Gastrocnemius medialis (tissue), 4 donors: ENCODE measurements around the gene CRISPLD2.

Experiments
- CTCF ChIP-seq, 5 experiments: fragments of 450-650 bp in 3 of 5; fragments of 200-600 bp in 2 of 5; sonication (generic) in 2 of 5; IDR thresholded peaks in 4 of 5; conservative IDR thresholded peaks in 1 of 5; 1 replicate in 4 of 5; 2 replicates in 1 of 5; pipeline ENCODE4 v1.5.1; 2016 to 2019; ENCODE audit warnings: antibody characterized with exemption in 5 of 5, mild to moderate bottlenecking in 3 of 5, moderate library complexity in 3 of 5
- POLR2A ChIP-seq, 2 donors: fragments of 450-650 bp; IDR thresholded peaks; one replicate each; pipeline ENCODE4 v1.6.1; 2017; ENCODE audit warnings: antibody characterized with exemption in 2 of 2, mild to moderate bottlenecking in 2 of 2, moderate library complexity in 2 of 2

- TF ChIP-seq CTCF (IDR thresholded peaks at IDR 0.05 in 4 of 5, conservative IDR thresholded peaks at IDR 0.05 in 1 of 5) (peak; percentile 80 to 93 (median 92)), POLR2A (IDR thresholded peaks at IDR 0.05) (no peak)
Measured at GRCh38 chr16:84952335-84953189, 132.8 kb downstream of the CRISPLD2 start.
